Mucosa of gallbladder (tissue), 1 donor: ENCODE data around the gene DBR1. TPM values are rescaled to one million over a fixed set of nuclear protein-coding genes. Genes with fewer than 3 reads are reported as not detected.

Experiments used
- DNase-seq: peaks from one replicate; pipeline ENCODE4 v3.0.0-alpha.2; 2020; ENCODE audit warnings: low spot score
- total RNA-seq: library from RNA; stranded (reverse); gene quantifications from one replicate; pipeline ENCODE4 v1.2.1, GENCODE V29; 2021
- donor health status: DM: no; HTN: no; CAD: no.

Gene DBR1
- 19.2 TPM for total RNA-seq

- DNase-seq: peak; percentile 90
Observed at GRCh38 chr3:138174421-138175131, at the start of gene DBR1. DBR1 (minus strand) TSS chr3:138174921; CDS start chr3:138174795, 126 bp downstream.

GRCh38 chr3:138222942-138223287 lies 48.2 kb upstream of the DBR1 start:
- no peak for DNase-seq

- no peak for DNase-seq
Observed at GRCh38 chr3:138222131-138222941, 47.6 kb upstream of the DBR1 start.

- DNase-seq: no peak
Observed at GRCh38 chr3:138220788-138221187, 46.1 kb upstream of the DBR1 start.

DNA sequence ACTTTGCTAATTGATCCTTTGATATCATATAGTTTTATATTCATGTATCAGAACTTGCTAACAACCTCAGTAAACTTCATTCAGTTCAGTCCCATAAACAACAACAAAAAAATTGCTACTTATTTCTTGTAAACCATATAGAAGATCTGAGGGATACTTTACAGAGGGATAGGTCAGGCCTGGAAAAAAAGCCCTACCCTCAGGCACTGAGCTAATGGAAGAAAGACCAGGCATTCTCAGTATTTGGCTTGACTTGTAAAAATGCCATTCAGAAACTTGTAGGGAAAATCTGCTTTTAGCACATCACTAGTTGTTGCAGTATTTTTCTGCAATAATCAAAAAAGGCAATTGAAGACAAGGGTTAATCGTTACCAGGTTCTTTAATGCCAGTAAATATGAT lies 45.5 kb upstream of the DBR1 start:
- DNase-seq: no peak

DNA sequence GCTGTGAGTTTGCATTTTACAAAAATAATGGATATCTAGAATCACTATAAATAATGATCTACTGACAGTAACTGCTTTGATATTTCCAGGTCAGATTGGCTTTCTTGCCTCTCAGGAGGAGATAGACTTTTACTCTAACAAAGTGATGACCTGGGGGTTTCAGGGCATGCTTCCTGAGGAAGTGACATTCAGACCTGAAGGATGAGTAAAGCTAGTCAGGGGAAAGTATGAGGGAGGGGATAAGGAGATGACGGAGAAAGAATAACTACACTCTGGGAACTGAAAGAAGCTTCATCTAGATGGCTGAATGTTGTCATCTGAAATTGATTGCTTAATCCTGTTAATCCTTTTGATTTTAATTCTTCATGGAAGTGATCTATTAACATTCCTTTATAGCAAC lies 44.5 kb upstream of the DBR1 start:
- no peak for DNase-seq

DNA sequence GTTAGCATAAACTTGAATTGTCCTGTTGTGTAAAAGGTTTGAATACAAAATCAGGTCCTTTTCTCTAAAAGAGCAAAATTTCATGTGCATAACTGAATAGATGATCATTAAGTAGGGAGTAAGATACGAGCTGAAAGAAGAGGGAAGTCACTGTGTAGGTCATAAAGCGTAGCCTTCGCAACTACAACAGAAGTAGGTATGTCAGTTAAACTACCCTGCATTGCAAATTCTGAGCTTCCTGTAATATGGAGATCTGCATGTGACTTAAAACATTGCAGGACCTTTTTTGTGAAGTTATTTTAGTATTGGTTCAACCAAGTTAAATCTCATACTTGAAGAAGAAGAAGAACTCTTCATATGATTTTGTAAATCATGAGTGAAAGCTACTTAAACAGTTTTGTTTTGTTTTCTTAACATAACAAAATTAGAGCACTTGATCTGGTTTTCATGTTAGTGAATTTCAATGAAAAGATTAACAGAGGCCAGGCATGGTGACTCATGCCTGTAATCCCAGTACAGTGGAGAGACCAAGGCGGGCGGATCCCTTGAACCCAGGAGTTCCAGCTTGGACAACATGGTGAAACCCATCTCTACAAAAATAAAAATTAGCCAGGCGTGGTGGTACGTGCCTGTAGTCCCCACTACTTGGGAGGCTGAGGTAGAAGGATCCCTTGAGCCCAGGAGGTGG lies 38.8 kb upstream of the DBR1 start:
- no peak for DNase-seq

DNA sequence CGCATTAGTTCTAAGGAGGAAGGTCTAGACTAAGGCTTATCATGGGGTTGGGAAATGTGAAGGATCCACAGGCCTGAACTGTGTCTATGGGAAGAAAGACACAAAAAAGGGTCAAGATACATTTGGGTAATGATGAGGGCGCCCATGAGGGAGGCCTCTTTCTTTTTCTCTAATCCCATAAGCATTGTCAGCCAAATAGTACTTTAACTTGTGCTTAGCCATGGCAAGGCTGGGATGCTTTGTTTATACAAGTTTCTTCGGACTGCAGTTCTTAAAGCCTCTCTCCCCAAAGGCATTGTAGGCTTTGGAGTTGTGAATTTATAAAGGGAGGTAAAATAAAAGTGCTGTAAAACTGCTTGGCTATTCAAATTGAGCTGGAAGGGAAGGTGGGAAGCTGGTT lies 35.8 kb upstream of the DBR1 start:
- no peak for DNase-seq

- DNase-seq: no peak
Observed at GRCh38 chr3:138206196-138206595, 31.5 kb upstream of the DBR1 start.

- no peak for DNase-seq
Observed at GRCh38 chr3:138205527-138205926, 30.8 kb upstream of the DBR1 start.

- no peak for DNase-seq
Observed at GRCh38 chr3:138203938-138204337, 29.2 kb upstream of the DBR1 start.

DNA sequence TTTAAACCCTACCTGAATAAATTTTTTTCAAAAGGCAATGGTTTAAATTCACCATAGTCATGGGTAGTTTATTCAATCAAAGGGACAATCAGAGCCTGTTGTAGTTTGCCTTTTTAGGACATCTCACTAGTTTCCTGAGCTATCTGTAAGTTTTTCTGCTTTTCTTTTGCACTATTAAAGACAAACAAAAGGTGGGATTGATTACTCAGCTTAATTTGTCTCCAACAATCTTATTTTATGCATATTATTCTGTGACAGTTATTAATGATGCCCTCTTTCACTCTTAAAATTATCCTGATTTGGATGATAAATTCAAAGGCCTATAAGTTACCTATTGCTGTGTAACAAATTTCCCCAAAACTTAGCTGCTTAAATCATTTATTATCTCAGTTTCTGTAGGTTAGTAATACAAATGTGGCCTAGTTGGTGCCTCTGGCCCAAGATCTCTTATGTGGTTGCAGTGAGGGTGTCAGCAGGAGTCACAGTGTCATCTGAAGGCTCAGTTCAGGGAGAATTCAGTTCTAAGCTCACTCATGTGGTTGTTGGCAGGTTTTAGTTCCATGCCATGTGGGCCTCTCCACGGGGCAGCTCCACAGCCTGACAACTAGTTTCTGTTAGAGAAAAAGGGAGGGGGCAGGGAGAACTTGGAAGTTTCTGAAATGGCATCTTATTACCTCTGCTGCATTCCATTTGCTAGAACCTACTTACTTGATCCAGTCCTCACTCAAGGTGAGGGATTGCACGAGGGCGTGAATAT lies 28.4 kb upstream of the DBR1 start:
- DNase-seq: no peak

DNA sequence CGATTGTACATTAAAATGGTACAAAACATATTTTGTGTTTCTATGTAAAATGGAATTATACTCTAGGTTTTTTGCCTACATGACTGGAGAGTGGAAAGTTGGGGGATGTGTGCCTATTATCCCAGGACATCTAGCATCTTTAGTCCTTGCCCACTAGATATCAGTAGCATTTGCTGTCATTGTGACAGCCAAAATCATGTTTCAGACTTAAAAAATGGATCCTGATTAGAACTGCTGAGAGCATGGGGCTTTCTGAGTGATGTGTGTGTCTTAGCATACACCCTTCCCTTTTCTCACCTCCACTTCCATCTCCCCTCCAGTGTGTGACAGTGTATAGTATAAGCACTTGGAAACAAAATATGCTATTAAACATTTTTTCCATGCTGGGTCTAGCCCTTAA lies 25.7 kb upstream of the DBR1 start:
- no peak for DNase-seq

DNA sequence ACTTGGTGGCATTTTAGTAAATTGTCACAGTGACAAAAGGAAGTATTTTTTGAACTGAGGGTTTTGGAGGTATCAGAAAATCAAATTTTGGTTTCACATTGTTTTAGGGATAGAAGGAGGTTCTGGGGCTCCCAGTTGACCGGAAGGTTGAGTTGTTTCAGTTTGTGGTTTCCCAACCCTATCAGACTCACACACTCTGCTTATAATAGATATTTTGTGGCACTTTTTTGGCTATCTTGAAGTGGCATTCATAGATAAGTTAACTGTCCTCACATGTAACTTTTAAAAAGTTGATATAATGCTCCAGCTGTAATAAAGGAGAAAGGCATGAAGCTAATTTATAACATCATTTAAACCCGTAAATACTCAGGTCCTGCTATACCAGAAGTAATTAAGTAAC lies 25.1 kb upstream of the DBR1 start:
- no peak for DNase-seq

DNA sequence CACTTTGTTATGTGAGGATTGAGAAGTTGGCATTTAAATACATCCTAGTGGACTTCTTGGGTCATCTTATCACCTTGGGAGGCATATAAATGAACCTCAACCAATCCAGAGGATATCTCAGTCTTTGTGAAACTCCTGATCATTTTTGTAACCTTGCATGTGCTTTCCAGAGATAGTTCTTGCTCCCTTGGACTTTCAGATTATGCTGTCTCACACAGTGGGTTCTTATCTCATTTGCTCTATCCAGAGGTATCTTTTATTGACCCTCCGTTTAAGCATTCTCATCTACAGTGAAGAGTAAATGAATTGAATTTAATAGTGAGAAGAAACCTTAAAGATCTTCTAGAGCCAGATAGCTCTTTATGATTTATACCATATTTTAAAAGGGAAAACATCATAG lies 22.8 kb upstream of the DBR1 start:
- DNase-seq: no peak

DNA sequence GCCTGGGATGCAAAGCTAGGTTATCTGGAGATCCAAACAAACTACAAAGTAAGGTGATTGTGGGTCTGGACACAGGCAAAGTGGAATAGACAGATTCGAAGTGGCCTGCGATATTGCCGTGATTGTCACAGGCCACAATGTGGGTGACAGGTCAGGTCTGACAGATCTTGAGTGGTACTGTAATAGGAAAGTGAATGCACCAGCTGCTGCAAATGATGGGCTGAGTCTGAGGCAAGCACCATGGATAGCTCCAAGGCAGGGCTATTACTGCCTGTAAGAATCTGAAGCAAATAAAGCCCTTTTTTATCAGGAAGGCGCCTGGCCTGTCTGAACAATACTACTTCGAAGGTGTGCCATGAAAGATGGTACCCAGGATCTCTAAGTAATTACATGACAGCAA lies 22.3 kb upstream of the DBR1 start:
- peak; percentile 33 for DNase-seq

- DNase-seq: no peak
Observed at GRCh38 chr3:138196023-138196422, 21.3 kb upstream of the DBR1 start.

DNA sequence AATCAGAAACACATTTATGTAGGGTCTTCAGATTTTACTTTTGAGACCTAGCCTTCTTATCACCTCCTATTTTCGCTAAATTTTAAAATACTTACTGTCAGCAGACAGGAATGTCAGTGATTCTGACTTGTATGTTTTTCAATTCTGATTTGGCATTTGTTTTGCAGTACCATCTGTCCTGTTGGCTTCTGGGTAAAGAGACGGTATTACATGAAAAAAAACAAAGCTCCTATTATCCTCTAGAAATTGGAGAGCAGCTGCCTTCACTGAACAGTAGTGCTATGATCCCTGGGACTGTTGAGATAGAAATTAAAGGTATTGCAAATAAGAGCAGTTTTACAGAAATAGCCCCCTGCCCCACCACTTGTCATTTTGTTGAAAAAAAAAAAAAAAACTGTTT lies 20.8 kb upstream of the DBR1 start:
- no peak for DNase-seq

GRCh38 chr3:138188013-138188730 lies 13.5 kb upstream of the DBR1 start:
- DNase-seq: no peak

DNA sequence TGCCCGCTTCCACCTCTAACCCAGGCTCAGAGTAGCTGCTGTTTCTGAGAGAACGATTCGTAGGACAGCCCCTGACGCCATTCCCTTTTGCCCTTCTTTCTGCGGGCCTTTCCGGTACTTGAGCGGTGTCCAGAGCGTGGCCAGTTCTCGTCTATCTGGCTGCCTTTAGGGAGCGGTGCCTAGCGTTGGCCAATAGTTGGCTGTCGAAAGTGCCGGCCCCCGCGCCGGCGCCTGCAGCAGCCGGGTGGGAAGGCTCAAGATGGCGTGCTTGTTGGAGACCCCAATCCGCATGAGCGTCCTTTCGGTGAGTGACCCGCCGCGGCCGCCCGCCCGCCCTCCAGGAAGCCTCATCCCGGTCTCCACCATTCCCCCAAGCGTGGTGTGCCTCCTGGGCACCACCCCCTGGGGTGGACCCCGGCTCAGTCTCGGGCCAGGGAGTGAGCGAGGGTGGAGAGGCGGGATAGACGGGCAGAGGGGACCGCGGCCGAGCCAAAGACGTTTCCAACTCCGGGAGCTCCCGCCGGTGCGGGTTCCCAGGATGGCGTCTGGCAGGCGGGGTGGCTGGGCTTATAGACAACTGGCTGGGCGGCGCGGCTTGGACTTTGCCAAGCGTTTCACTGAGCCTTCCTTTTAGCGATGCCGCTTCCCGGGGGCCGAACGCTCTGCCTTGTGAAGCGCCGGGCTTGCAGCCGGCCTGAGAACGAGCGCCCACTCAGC lies 12.7 kb upstream of the DBR1 start, which contains the start of gene ARMC8:
ARMC8 (plus strand) TSS at position 6 of the 717 bp plus-strand sequence; CDS start at position 260, 254 bp downstream.
- DNase-seq: peak; percentile 24
